H9 (cell line): ENCODE measurements around the gene KLRK1. TPM values are rescaled to one million over a fixed set of nuclear protein-coding genes. Genes with fewer than 3 reads are reported as not detected.

Experiments used
- DNase-seq: peaks from one replicate; pipeline ENCODE4 v3.0.0-alpha.2; 2017
- H2AFZ ChIP-seq: one replicate; pipeline ENCODE4 v1.6.1; 2013; ENCODE audit warnings: mild to moderate bottlenecking, low read length, control low read depth, moderate library complexity
- H2AK5ac ChIP-seq: 2 replicates; pipeline ENCODE4 v1.6.1; 2013; ENCODE audit warnings: low read length, control low read depth, mixed read lengths; ENCODE audit not compliant: insufficient read length
- H2BK120ac ChIP-seq: one replicate; pipeline ENCODE4 v1.6.1; 2013; ENCODE audit warnings: low read depth, mild to moderate bottlenecking, low read length, control low read depth, inconsistent platforms; ENCODE audit not compliant: poor library complexity, severe bottlenecking
- H2BK12ac ChIP-seq: 2 replicates; pipeline ENCODE4 v1.6.1; 2013; ENCODE audit warnings: low read length, control low read depth, mixed read lengths, low read depth; ENCODE audit not compliant: insufficient read length
- H2BK15ac ChIP-seq: 2 replicates; pipeline ENCODE4 v1.6.1; 2013; ENCODE audit warnings: low read depth, low read length, control low read depth
- H2BK20ac ChIP-seq: one replicate; pipeline ENCODE4 v1.6.1; 2013; ENCODE audit warnings: low read depth, mild to moderate bottlenecking, low read length, control low read depth, inconsistent platforms; ENCODE audit not compliant: poor library complexity, severe bottlenecking
- H2BK5ac ChIP-seq: 2 replicates; pipeline ENCODE4 v1.6.1; 2013; ENCODE audit warnings: low read length, control low read depth, mixed read lengths; ENCODE audit not compliant: insufficient read length
- H3K14ac ChIP-seq: 2 replicates; pipeline ENCODE4 v1.6.1; 2013; ENCODE audit warnings: low read length, control low read depth; ENCODE audit not compliant: insufficient read depth
- H3K18ac ChIP-seq: 2 replicates; pipeline ENCODE4 v1.6.1; 2013; ENCODE audit warnings: low read depth, mild to moderate bottlenecking, mixed read lengths, low read length, control low read depth; ENCODE audit not compliant: insufficient read length
- H3K23ac ChIP-seq: 2 replicates; pipeline ENCODE4 v1.6.1; 2013; ENCODE audit warnings: low read length, control low read depth, mixed read lengths, low read depth; ENCODE audit not compliant: insufficient read length
- H3K23me2 ChIP-seq: 2 replicates; pipeline ENCODE4 v1.6.1; 2013; ENCODE audit warnings: low read depth, mild to moderate bottlenecking, mixed read lengths, low read length, control low read depth; ENCODE audit not compliant: insufficient read length, poor library complexity, severe bottlenecking
- H3K27ac ChIP-seq: 2 replicates; pipeline ENCODE4 v1.5.1; 2013; ENCODE audit warnings: low read length, control low read depth, mixed read lengths, low read depth; ENCODE audit not compliant: insufficient read length
- H3K27me3 ChIP-seq: 2 replicates; pipeline ENCODE4 v1.6.1; 2013; ENCODE audit warnings: low read length, control low read depth, inconsistent platforms; ENCODE audit not compliant: insufficient read depth
- H3K4ac ChIP-seq: 2 replicates; pipeline ENCODE4 v1.6.1; 2013; ENCODE audit warnings: low read depth, mild to moderate bottlenecking, control low read depth, inconsistent platforms, low read length, moderate library complexity
- H3K4me1 ChIP-seq: 2 replicates; pipeline ENCODE4 v1.6.1; 2013; ENCODE audit warnings: low read length, control low read depth, inconsistent platforms; ENCODE audit not compliant: insufficient read depth
- H3K4me2 ChIP-seq: 2 replicates; pipeline ENCODE4 v1.6.1; 2013; ENCODE audit warnings: low read length, control low read depth, mixed read lengths; ENCODE audit not compliant: insufficient read length, insufficient read depth
- H3K56ac ChIP-seq: 2 replicates; pipeline ENCODE4 v1.6.1; 2013; ENCODE audit warnings: low read depth, mild to moderate bottlenecking, mixed read lengths, low read length, control low read depth; ENCODE audit not compliant: insufficient read length
- H3K79me1 ChIP-seq: 2 replicates; pipeline ENCODE4 v1.6.1; 2013; ENCODE audit warnings: low read depth, mild to moderate bottlenecking, moderate library complexity, low read length, control low read depth, inconsistent platforms; ENCODE audit not compliant: insufficient read depth, poor library complexity, severe bottlenecking
- H3K79me2 ChIP-seq: 2 replicates; pipeline ENCODE4 v1.6.1; 2013; ENCODE audit warnings: low read length, control low read depth, inconsistent platforms; ENCODE audit not compliant: insufficient read depth
- H3K9ac ChIP-seq: 2 replicates; pipeline ENCODE4 v1.6.1; 2013; ENCODE audit warnings: low read length, control low read depth, mixed read lengths; ENCODE audit not compliant: insufficient read length; ENCODE audit errors: extremely low read depth
- H3K9me3 ChIP-seq: one replicate; pipeline ENCODE4 v1.6.1; 2013; ENCODE audit warnings: low read depth, low read length, inconsistent platforms; ENCODE audit not compliant: control insufficient read depth
- H3T11ph ChIP-seq: one replicate; pipeline ENCODE4 v1.6.1; 2013; ENCODE audit warnings: mild to moderate bottlenecking, low read length, control low read depth, inconsistent platforms
- H4K20me1 ChIP-seq: one replicate; pipeline ENCODE4 v1.6.1; 2013; ENCODE audit not compliant: control insufficient read depth, insufficient read length, insufficient read depth
- H4K5ac ChIP-seq: 2 replicates; pipeline ENCODE4 v1.6.1; 2013; ENCODE audit warnings: low read depth, mild to moderate bottlenecking, mixed read lengths, low read length, control low read depth; ENCODE audit not compliant: insufficient read length
- H4K8ac ChIP-seq: replicated peaks from 2 replicates; pipeline ENCODE4 v1.6.1; 2013; ENCODE audit warnings: low read length, control low read depth, mixed read lengths, low read depth; ENCODE audit not compliant: insufficient read length
- H4K91ac ChIP-seq: 2 replicates; pipeline ENCODE4 v1.6.1; 2013; ENCODE audit warnings: low read depth, mild to moderate bottlenecking, moderate library complexity, mixed read lengths, low read length, control low read depth; ENCODE audit not compliant: insufficient read length
- H3K27ac Mint-ChIP-seq, 3 experiments: 2 replicates in 2 of 3; 3 replicates in 1 of 3; pipeline ENCODE4 v1.8.0; 2020 to 2021; ENCODE audit warnings: mixed read lengths in 3 of 3, mild to moderate bottlenecking in 1 of 3, moderate library complexity in 1 of 3
- H3K27me3 Mint-ChIP-seq: 2 replicates; pipeline ENCODE4 v1.8.0; 2021; ENCODE audit warnings: low read depth, mild to moderate bottlenecking, moderate library complexity, mixed read lengths
- H3K36me3 Mint-ChIP-seq, 3 experiments: 2 replicates in 2 of 3; 3 replicates in 1 of 3; pipeline ENCODE4 v1.8.0; 2020 to 2021; ENCODE audit warnings: low read depth in 3 of 3, mixed read lengths in 3 of 3; ENCODE audit not compliant: insufficient read depth in 1 of 3
- H3K4me1 Mint-ChIP-seq, 2 experiments: 2 replicates each; pipeline ENCODE4 v1.8.0; 2020; ENCODE audit warnings: mixed read lengths in 2 of 2
- H3K4me3 Mint-ChIP-seq, 2 experiments: 2 replicates in 1 of 2; 3 replicates in 1 of 2; pipeline ENCODE4 v1.8.0; 2020 to 2021; ENCODE audit warnings: mild to moderate bottlenecking in 2 of 2, mixed read lengths in 2 of 2, moderate library complexity in 1 of 2
- H3K9me3 Mint-ChIP-seq, 2 experiments: 2 replicates in 1 of 2; 3 replicates in 1 of 2; pipeline ENCODE4 v1.8.0; 2020; ENCODE audit warnings: mild to moderate bottlenecking in 2 of 2, mixed read lengths in 2 of 2, moderate library complexity in 1 of 2
- WGBS: extraction: QIAGEN DNeasy Blood & Tissue Kit; methylation state at CpG from one replicate; pipeline ENCODE4 v1.1.7; 2013; ENCODE audit warnings: missing lambda C conversion rate, low lambda C conversion rate, mixed read lengths; ENCODE audit not compliant: insufficient read length; ENCODE audit errors: extremely low coverage; 5-methylcytosine and 5-hydroxymethylcytosine counted together
- total RNA-seq: library from RNA; stranded (reverse); gene quantifications from 2 replicates; pipeline ENCODE4 v1.2.1, GENCODE V29; 2021
- TF ChIP-seq, protein P1 (sequence below): fragments of 200-600 bp; sonication (generic); conservative IDR thresholded peaks from 3 replicates; pipeline ENCODE4 v1.8.0; 2021; ENCODE audit warnings: antibody characterized with exemption, mild to moderate bottlenecking

Gene KLRK1
- total RNA-seq, 1 experiment from 2014 or later = not detected

GRCh38 chr12:10409392-10409791 lies 19.6 kb upstream of the KLRK1 start, which contains the start of gene KLRC4:
Gene KLRC4 (minus strand): TSS chr12:10409757. CDS start chr12:10409575, 182 bp downstream.
- Histone ChIP-seq H3K9me3 (no peaks in the 10 kb centered on the region), H3K23me2 (no peaks in the 10 kb centered on the region), H3K14ac (no peak within 1 kb of the TSS), H2BK20ac (no peak within 1 kb of the TSS), H3K23ac (no peak within 1 kb of the TSS), H4K91ac (no peak within 1 kb of the TSS), H2BK15ac (no peak within 1 kb of the TSS), H3K56ac (no peak within 1 kb of the TSS), H3K79me2 (no peaks in the 10 kb centered on the region), H3K18ac (no peak within 1 kb of the TSS), H2BK12ac (no peak within 1 kb of the TSS), H2BK5ac (no peak within 1 kb of the TSS), H3K4me2 (no peak within 1 kb of the TSS), H3K4ac (no peak within 1 kb of the TSS), H3K27me3 (no peaks in the 10 kb centered on the region), H3K79me1 (no peaks in the 10 kb centered on the region), H2AFZ (no peak within 1 kb of the TSS), H3T11ph (no peak within 1 kb of the TSS), H4K5ac (no peak within 1 kb of the TSS), H3K9ac (no peak within 1 kb of the TSS), H3K27ac (no peak within 1 kb of the TSS), H4K8ac (no peak within 1 kb of the TSS), H2BK120ac (no peak within 1 kb of the TSS), H4K20me1 (no peaks in the 10 kb centered on the region), H3K4me1 (no peaks in the 10 kb centered on the region), H2AK5ac (no peak within 1 kb of the TSS)
- DNase-seq = no peak
- Mint-ChIP-seq H3K27me3 (no peaks in the 10 kb centered on the region), H3K27ac (peak within 1 kb of the TSS in 1 of 3 experiments; percentile 38; a peak in 1 of 7 replicates), H3K36me3 (no peaks in the 10 kb centered on the region), H3K9me3 (no peaks in the 10 kb centered on the region; a peak in 1 of 5 replicates), H3K4me3 (no peak within 1 kb of the TSS), H3K4me1 (peaks cover 10 to 15% of the 10 kb centered on the region in 2 experiments)
- TF ChIP-seq, protein P1, sequence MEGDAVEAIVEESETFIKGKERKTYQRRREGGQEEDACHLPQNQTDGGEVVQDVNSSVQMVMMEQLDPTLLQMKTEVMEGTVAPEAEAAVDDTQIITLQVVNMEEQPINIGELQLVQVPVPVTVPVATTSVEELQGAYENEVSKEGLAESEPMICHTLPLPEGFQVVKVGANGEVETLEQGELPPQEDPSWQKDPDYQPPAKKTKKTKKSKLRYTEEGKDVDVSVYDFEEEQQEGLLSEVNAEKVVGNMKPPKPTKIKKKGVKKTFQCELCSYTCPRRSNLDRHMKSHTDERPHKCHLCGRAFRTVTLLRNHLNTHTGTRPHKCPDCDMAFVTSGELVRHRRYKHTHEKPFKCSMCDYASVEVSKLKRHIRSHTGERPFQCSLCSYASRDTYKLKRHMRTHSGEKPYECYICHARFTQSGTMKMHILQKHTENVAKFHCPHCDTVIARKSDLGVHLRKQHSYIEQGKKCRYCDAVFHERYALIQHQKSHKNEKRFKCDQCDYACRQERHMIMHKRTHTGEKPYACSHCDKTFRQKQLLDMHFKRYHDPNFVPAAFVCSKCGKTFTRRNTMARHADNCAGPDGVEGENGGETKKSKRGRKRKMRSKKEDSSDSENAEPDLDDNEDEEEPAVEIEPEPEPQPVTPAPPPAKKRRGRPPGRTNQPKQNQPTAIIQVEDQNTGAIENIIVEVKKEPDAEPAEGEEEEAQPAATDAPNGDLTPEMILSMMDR = no peak
- no CpG with 5 or more reads among the region's 1 CpG for WGBS
